ENCODE data around the gene NYAP2.

The NYAP2 gene

DNA sequence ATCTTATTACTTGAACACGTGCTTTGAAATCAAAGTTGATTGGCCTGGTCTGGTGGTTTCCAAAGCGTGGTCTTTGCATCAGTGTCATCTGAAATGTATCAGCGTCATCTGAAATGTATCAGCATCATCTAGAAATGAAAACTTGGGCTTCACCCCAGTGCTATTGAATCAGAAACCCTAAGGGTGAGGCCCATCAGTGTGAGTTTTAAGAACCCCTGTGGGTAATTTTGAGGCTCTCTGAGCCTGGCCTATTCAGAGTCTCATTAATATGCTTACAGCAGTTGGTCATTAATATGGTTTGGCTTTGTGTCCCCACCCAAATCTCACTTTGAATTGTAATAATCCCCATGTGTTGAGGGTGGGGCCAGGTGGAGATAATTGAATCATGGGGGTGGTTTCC is 85.2 kb downstream of the NYAP2 start:
- Histone ChIP-seq H3K36me3 (ENCODE audit: insufficient read depth, low read length) (no peaks in the 10 kb centered on the region), H3K9me3 (ENCODE audit: low read length) (no peaks in the 10 kb centered on the region), H3K4me3 (ENCODE audit: low read depth, low read length, poor library complexity, severe bottlenecking) (no peak overlapping the region), H3F3A (ENCODE audit: insufficient read depth, low read length) (no peaks in the 10 kb centered on the region), H3K79me2 (ENCODE audit: insufficient read depth, low read length) (no peaks in the 10 kb centered on the region), H3K27ac (ENCODE audit: low read depth, low read length, poor library complexity, severe bottlenecking) (no peak overlapping the region), H4K20me1 (ENCODE audit: insufficient read depth, low read length) (no peaks in the 10 kb centered on the region), H3K4me2 (ENCODE audit: low read length) (no peak overlapping the region), H3K9me2 (ENCODE audit: low read depth, low read length) (no peaks in the 10 kb centered on the region), H2AFZ (ENCODE audit: low read length) (no peak overlapping the region), H3K27me3 (ENCODE audit: insufficient read depth, low read length) (no peaks in the 10 kb centered on the region), H3K9ac (ENCODE audit: low read length) (no peak overlapping the region), H3K4me1 (ENCODE audit: insufficient read depth, low read length, severe bottlenecking) (no peaks in the 10 kb centered on the region)
- no peak for TF ChIP-seq EZH2 (IDR thresholded peaks at IDR 0.05; ENCODE audit: borderline replicate concordance, low read length)
- TF ChIP-seq, protein P1, sequence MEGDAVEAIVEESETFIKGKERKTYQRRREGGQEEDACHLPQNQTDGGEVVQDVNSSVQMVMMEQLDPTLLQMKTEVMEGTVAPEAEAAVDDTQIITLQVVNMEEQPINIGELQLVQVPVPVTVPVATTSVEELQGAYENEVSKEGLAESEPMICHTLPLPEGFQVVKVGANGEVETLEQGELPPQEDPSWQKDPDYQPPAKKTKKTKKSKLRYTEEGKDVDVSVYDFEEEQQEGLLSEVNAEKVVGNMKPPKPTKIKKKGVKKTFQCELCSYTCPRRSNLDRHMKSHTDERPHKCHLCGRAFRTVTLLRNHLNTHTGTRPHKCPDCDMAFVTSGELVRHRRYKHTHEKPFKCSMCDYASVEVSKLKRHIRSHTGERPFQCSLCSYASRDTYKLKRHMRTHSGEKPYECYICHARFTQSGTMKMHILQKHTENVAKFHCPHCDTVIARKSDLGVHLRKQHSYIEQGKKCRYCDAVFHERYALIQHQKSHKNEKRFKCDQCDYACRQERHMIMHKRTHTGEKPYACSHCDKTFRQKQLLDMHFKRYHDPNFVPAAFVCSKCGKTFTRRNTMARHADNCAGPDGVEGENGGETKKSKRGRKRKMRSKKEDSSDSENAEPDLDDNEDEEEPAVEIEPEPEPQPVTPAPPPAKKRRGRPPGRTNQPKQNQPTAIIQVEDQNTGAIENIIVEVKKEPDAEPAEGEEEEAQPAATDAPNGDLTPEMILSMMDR (IDR thresholded peaks at IDR 0.05; ENCODE audit: low read length), result no peak

DNA sequence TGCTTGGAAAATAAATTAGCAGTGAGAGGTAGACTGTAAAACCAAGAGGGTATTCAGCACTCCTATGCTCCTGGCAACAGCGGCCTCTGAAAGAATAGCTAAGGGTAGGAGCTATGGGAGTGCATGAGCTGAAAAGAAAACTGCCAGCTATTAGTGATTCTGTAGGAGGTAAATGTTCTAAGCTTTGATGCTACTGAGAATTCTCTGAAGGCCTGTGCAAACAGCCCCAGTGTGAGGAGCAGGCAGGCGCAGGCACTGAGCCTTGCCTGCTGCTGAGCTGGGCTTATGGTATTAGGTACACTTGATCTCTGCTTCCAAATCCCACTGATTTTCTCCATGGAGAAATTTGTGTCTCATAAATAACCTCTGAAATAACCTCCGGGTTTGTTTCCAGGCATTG is 86.7 kb downstream of the NYAP2 start:
- H3K9me3 ChIP-seq (ENCODE audit: low read length), result no peaks in the 10 kb centered on the region
- H4K20me1 ChIP-seq (ENCODE audit: insufficient read depth, low read length), result no peaks in the 10 kb centered on the region
- H3K9ac ChIP-seq (ENCODE audit: low read length), result no peak overlapping the region
- H3K4me1 ChIP-seq (ENCODE audit: insufficient read depth, low read length, severe bottlenecking), result no peaks in the 10 kb centered on the region
- H3F3A ChIP-seq (ENCODE audit: insufficient read depth, low read length), result no peaks in the 10 kb centered on the region
- H3K4me3 ChIP-seq (ENCODE audit: low read depth, low read length, poor library complexity, severe bottlenecking), result no peak overlapping the region
- no peak overlapping the region for H2AFZ ChIP-seq (ENCODE audit: low read length)
- H3K79me2 ChIP-seq (ENCODE audit: insufficient read depth, low read length), result no peaks in the 10 kb centered on the region
- H3K27me3 ChIP-seq (ENCODE audit: insufficient read depth, low read length), result no peaks in the 10 kb centered on the region
- H3K27ac ChIP-seq (ENCODE audit: low read depth, low read length, poor library complexity, severe bottlenecking), result no peak overlapping the region
- H3K9me2 ChIP-seq (ENCODE audit: low read depth, low read length), result no peaks in the 10 kb centered on the region
- no peak for TF ChIP-seq EZH2 (IDR thresholded peaks at IDR 0.05; ENCODE audit: borderline replicate concordance, low read length)
- TF ChIP-seq, protein P1 (IDR thresholded peaks at IDR 0.05; ENCODE audit: low read length), result no peak
- H3K36me3 ChIP-seq (ENCODE audit: insufficient read depth, low read length), result no peaks in the 10 kb centered on the region
- H3K4me2 ChIP-seq (ENCODE audit: low read length), result no peak overlapping the region

- no peaks in the 10 kb centered on the region for H3K9me3 ChIP-seq (ENCODE audit: low read length)
- H3K79me2 ChIP-seq (ENCODE audit: insufficient read depth, low read length), result no peaks in the 10 kb centered on the region
- no peaks in the 10 kb centered on the region for H4K20me1 ChIP-seq (ENCODE audit: insufficient read depth, low read length)
- no peaks in the 10 kb centered on the region for H3K27me3 ChIP-seq (ENCODE audit: insufficient read depth, low read length)
- H3K36me3 ChIP-seq (ENCODE audit: insufficient read depth, low read length), result no peaks in the 10 kb centered on the region
- no peak for TF ChIP-seq EZH2 (IDR thresholded peaks at IDR 0.05; ENCODE audit: borderline replicate concordance, low read length)
- TF ChIP-seq, protein P1 (IDR thresholded peaks at IDR 0.05; ENCODE audit: low read length), result no peak
- no peak overlapping the region for H3K9ac ChIP-seq (ENCODE audit: low read length)
- no peak overlapping the region for H3K4me3 ChIP-seq (ENCODE audit: low read depth, low read length, poor library complexity, severe bottlenecking)
- no peaks in the 10 kb centered on the region for H3F3A ChIP-seq (ENCODE audit: insufficient read depth, low read length)
- no peak overlapping the region for H2AFZ ChIP-seq (ENCODE audit: low read length)
- no peak overlapping the region for H3K4me2 ChIP-seq (ENCODE audit: low read length)
- H3K27ac ChIP-seq (ENCODE audit: low read depth, low read length, poor library complexity, severe bottlenecking), result no peak overlapping the region
- no peaks in the 10 kb centered on the region for H3K4me1 ChIP-seq (ENCODE audit: insufficient read depth, low read length, severe bottlenecking)
- no peaks in the 10 kb centered on the region for H3K9me2 ChIP-seq (ENCODE audit: low read depth, low read length)
These were observed 88.4 kb downstream of the NYAP2 start for GRCh38 chr2:225487878-225488416.
